GM18907 (cell line): ENCODE data around the gene TSPAN15.
"Not testable (repeated sequence)": the region's sequence is repeated elsewhere in the genome, so short reads cannot be mapped to it uniquely, and the experiment has no call there.

ENCODE experiments used
- ATAC-seq: cut with Tn5 transposase; IDR thresholded peaks from one replicate; pipeline ENCODE4 v1.9.1; 2021; ENCODE audit warnings: mild to moderate bottlenecking, moderate library complexity; ENCODE audit not compliant: unreplicated experiment

TSPAN15 gene

DNA sequence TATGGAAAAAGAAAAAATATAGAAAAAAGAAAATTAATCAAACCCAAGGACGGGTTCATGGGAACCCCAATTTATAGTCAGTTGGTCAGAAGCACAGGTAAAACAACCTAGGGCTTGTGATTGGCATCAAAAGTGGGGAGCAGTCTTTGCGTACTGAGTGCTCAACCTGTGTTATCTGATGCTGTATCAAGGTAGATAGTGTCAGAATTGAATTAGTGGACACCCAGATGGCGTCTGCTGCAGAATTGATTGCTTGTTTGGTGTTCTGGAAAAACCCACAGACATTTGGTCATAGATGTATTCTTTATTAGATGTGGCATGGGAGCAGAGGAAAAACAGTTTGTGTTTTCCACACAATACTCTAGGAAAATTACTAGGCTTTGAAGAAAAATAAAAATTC is 82.4 kb downstream of the TSPAN15 start:
- no peak for ATAC-seq

DNA sequence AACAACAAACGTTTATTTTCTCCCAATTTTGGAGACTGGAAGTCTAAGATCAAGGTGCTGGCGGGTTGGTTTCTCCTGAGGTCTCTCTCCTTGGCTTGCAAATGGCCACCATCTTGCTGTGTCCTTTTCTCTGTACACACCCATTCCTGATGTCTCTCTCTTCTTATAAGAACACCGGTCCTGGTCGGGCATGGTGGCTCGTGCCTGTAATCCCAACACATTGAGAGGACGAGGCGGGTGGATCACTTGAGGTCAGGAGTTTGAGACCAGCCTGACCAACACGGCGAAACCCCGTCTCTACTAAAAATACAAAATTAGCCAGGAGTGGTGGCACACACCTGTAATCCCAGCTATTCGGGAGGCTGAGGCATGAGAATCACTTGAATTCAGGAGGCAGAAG is 85.3 kb downstream of the TSPAN15 start:
- ATAC-seq: not testable (repeated sequence)

- no peak for ATAC-seq
Measured at GRCh38 chr10:69537449-69537848, 86.2 kb downstream of the TSPAN15 start.

- no peak for ATAC-seq
Measured at GRCh38 chr10:69538461-69538860, 87.2 kb downstream of the TSPAN15 start.

DNA sequence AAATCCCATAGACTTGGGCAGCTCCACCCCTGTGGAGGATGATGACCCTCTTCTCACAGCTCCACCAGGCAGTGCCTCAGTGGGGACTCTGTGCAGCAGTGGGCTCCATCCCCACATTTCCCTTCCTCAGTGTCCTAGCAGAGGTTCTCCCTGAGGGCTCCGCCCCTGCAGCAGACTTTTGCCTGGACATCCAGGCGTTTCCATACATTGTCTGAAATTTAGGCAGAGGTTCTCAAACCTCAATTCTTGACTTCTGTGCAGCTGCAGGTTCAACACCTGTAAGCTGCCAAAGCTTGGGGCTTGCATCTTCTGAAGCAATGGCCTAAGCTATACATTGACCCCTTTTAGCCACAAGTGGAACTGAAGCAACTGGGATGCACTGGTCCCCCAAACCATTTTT is 90.2 kb downstream of the TSPAN15 start:
- no peak for ATAC-seq

DNA sequence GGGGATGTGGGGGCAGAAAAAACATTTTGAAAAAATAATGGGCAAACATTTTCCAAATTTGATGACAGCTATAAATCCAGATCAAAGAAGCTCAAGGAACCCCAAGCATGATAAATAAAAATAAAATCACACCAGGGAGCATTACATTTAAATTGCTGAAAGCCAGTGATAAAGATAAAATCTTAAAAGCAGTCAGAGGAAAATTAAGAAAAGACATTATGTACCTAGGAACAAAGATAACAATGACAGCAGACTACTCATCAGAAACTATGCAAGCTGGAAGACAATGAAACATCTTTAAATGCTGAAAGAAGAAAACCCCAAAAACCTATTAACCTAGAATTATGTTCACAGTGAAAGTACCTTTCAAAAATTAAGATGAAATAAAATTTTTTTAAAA is 98.7 kb downstream of the TSPAN15 start:
- ATAC-seq: no peak

- no peak for ATAC-seq
Measured at GRCh38 chr10:69552268-69552667, 101.0 kb downstream of the TSPAN15 start.

- no peak for ATAC-seq
Measured at GRCh38 chr10:69553328-69553727, 102.1 kb downstream of the TSPAN15 start.

- no peak for ATAC-seq
Measured at GRCh38 chr10:69554611-69555010, 103.3 kb downstream of the TSPAN15 start.
